HG02852 (cell line): Measurements from ENCODE around the gene SACM1L.

Source experiments
- ATAC-seq: cut with Tn5 transposase; IDR thresholded peaks from one replicate; pipeline ENCODE4 v1.9.1; 2021; ENCODE audit warnings: mild to moderate bottlenecking, moderate library complexity; ENCODE audit not compliant: unreplicated experiment

Gene SACM1L

DNA sequence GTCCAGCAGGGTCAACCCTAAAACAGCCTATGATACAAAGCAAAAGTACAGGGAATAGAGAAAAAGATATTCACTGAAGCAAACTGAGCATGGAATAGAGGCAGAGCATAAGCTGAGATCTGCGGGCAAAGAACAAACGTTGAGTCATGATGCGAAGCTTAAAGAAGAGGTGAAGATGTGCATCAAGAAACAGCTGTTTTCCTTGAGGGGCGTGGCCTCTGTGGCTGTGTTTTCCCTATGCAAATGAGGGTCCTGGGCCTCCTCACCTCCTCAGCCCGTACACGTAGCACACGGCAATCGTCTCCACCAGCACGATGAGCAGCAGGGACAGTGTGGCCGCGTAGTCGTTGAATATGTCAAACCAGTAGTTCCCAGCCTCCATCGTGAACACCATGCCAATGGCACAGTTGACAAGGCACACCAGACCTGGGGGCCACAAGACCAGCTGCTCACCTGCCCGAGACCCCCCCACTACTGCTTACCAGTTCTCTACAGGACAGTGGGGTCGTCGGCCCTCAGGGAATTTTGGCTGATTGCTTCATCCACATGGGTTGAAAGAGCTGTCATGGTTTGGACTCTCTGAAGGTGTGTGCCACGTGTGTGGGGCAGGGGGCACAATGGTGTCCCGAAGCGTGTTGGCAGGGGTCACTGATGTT lies 73.6 kb downstream of the SACM1L start:
- no peak for ATAC-seq

GRCh38 chr3:45763303-45763675 lies 74.1 kb downstream of the SACM1L start:
- ATAC-seq = no peak

DNA sequence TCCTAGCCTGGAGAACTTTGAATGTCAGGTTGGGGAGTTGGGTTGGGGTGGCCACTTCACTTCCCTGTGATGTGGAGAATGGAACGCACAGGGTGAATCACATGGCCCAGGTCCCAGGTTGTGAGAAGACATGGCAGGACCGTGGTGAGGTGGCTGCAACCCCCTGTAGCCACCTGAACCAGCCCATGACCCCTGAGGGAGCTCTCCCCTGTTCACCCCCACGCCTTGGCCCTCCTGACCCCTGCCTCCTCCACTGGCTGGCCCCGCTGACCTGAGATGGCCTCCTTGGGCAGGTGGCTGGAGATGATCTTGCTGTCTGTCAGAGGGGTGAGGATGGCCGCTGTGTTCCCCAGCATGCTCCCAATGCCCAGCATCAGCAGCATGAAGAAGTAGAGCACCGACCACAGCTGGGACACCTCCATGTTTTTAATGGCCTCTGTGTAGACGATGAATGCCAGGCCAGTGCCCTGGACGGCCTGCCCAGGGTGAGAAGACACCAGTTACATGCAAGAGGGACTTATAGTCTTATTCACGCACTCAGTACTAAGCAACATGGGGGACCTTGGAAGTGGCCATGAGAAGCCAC lies 76.2 kb downstream of the SACM1L start:
- no peak for ATAC-seq

DNA sequence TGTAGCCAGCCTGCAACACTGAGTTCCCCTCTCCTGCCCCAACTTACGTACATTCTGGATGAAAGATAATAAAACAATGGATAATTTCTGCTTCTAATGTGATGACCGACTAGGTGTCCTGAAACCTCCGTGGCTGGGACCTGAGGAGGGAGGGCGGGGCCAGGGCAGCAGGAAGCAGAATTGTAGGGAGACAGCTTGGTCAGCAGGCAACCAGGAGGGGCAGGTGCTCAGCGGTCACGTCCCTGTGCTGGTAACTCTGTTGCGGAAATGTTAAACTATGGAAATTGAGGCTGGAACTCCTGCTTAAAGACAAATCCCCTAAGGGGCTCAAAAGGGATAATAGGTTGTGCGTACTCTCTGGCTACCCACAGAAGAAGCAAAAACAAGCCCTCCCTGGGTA lies 76.8 kb downstream of the SACM1L start:
- no peak for ATAC-seq

- no peak for ATAC-seq
Observed at GRCh38 chr3:45771166-45771775, 82.1 kb downstream of the SACM1L start.

DNA sequence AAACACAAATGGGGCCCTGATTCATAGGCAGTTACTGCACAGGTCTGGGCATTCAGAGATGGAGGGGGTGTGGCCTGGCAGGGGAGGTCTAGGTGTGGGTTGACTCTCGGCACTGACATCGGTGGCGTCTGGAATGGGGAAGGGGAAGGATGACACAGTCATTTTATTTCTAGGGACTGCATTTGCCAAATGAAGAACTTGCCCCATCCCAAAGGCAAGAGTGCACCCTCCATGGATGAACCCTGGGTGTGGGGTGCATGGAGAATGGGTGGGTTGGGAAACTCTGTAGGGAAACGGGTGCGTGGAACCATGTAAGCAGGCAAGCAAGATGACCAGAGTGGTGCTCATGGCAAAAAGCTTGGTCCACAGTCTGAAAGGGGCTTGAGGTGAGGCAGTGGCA lies 82.6 kb downstream of the SACM1L start:
- ATAC-seq = no peak

DNA sequence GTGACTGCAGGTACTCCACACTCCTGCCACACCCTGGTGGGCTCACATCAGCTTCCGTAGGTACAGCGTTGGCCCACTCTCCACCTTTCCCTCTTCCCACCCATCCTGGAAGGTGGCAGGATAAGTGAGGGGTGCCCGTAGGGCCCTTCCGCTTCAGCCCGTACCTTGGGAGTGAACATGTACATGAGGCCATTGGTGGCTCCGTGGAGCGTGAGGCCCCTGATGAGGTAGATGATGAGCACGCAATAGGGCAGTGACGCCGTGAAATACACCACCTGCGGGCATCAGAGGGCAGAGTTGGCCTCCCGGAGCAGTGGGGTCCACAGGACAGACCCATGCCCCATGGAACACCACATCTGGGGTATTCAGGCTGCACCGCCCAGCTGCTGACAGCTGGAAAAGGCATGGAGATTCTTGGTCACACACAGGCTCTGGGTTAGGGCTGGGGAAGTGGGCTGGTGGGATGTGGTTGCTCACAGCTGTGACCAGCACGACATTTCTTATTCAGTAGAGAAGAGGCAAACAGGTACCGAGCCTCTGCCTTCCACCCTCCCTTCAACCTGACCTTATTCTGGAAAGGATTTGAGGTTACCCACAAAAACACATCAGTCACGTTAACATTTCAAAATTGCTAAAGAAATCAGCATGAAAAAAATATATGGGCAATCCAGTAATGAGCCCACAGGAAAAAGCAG lies 83.3 kb downstream of the SACM1L start:
- ATAC-seq = no peak

- no peak for ATAC-seq
Observed at GRCh38 chr3:45773072-45773471, 83.9 kb downstream of the SACM1L start.

- no peak for ATAC-seq
Observed at GRCh38 chr3:45773714-45774449, 84.7 kb downstream of the SACM1L start.

DNA sequence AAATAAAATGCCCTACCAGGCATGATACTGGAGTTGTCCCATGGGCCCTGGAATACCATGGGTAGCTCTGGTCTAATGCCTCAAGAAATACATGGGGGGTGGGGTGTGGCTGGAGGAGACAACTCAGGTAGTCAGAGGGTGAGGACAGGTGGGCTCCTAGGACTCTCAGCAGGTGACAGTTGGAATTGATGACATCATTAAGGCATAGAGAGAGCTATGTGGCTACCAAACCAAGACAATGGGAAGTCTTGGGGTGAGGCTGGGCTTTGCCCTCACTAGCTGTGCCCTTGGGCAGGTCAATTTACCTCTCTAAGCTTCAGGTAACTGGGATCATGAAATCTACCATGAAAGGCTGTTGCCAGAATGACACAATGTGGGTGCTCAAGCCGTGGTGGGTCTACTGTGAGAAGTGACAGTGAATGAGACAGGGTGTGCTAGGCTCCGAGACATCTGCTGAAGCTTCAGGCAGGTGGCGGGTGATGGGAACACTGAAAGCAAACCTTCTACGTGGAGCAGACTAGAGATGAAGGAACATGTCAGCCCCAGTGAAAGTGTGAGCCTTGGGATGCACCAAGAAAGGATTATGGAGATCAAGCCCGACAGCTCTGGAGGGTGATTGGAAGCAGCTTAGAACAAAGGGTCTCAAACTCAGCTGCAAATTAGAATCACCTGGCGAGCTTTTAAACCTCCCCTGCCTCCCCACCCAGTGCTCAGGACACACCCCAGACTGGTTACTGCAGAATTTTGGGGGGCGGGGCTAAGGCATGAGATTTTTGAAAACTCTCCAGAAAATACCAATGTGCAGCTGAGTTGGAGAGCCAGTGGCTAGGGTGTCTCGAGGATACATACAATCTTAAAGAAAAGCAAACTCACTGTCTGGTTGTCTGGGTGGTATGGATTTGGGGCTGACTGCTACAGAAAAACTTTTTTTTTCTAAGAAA lies 85.7 kb downstream of the SACM1L start:
- ATAC-seq = no peak

DNA sequence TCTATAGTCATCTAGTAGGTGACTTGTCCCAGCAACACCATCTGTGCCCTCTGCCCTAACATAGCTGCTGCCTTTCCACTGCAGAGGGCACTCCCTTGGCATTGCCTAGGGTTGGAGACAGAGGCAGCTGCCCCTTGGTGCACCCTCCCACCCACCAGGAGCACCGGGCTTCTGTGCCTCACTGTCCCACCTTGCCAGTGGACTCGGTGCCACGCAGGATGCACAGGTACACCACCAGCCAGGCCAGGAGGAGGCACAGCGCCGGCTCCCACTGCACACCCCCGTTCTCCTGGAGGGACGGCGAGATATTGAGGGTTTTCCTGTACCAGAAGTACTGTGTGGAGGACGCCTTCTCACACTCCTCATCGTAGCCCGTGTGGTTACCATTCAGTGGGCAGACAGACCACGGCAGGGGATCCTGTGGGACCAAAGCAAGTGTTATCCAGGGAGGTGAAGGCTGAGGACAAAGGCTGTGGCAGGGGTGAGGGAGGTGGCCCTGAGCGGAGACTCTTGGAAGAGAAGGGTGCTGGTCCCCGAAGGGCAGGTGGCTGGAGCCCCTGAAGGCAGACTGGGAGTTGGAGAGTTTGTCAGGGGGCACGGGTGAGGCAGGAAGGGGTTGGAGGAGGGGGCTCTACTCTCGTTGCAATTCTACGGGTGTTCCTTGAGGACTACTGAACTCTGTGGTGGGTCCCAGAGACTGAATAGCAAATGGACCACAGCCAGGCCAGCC lies 86.5 kb downstream of the SACM1L start:
- ATAC-seq = no peak

- no peak for ATAC-seq
Observed at GRCh38 chr3:45776301-45776595, 87.1 kb downstream of the SACM1L start.

DNA sequence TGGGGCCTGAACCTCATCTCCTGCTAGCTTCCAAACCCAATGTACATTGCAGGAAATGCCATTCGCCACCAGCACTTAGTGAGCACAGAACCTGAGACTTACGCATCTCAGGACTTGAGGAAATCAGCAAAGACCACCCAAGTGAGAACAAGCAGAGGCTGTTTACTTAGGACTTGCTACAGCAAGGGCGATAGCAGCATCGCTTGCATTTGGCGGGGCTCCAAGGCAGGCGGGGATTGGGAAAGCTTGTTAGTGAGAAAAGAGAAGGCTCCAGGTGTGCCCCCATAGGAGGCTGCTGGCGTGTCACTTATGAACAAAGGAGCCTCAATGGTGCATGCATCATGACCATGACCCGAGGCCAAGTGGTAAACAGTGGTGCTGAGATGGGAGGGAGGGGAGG lies 87.4 kb downstream of the SACM1L start:
- ATAC-seq = no peak

DNA sequence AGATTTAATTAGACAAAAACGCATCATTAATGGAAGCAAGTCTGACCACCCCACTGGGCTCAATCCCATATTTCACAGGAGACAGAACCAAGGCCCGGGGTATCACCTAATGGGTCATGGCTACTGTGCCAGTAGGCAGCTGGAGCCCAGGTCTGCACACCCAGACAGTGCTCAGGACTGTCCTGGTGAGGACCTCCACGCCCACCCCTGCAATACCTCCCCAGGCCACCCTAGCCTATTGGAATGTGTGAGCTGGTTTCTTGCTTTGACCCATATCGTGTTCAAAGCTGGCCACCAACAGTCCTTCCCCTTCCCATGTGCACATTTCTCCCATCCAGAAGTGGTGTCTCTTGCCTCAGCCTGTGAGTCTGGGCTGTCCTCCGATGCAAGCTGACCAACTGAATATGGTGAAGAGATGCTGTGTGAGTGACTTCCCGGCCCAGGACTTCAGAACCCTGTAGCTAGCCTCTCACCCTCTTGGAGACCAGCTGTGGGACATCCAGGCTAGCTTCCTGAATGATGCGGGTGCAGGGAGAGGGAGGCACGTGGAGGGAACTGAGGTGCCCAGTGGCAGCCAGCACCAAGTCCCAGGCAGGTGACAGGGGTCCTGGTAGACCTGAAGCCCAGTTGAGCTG lies 88.0 kb downstream of the SACM1L start:
- no peak for ATAC-seq

DNA sequence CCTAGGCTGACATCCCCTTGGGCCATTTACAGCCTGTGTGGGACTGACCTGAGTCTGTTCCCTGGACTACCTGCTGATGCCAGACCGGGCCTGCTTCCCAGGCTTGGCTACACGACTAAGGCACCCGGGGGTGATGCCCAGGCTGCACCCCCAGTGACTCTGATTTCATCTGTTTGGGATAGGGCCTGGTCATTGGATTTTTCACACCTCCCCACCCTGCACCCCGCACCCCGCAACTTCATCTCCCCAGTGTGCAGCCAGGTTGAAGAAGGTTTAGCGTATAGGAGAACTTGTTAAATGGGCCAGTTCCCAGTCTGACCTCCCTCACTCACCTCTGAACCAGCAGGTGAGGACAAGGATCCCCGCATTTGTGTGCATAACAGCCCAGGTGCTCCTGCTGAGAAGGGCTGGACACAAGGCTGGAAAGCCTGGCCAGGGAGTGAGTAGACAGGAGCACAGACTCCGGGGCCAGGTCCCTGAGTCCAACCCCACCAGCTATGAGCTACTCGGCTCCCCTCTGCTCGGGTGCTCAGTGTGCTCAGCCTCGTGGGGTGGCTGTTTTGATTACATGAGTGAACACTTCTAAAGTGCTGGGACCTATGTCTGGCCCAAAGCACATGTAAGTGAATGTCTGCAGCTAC lies 88.7 kb downstream of the SACM1L start:
- ATAC-seq = no peak

- no peak for ATAC-seq
Observed at GRCh38 chr3:45778761-45779201, 89.6 kb downstream of the SACM1L start.

DNA sequence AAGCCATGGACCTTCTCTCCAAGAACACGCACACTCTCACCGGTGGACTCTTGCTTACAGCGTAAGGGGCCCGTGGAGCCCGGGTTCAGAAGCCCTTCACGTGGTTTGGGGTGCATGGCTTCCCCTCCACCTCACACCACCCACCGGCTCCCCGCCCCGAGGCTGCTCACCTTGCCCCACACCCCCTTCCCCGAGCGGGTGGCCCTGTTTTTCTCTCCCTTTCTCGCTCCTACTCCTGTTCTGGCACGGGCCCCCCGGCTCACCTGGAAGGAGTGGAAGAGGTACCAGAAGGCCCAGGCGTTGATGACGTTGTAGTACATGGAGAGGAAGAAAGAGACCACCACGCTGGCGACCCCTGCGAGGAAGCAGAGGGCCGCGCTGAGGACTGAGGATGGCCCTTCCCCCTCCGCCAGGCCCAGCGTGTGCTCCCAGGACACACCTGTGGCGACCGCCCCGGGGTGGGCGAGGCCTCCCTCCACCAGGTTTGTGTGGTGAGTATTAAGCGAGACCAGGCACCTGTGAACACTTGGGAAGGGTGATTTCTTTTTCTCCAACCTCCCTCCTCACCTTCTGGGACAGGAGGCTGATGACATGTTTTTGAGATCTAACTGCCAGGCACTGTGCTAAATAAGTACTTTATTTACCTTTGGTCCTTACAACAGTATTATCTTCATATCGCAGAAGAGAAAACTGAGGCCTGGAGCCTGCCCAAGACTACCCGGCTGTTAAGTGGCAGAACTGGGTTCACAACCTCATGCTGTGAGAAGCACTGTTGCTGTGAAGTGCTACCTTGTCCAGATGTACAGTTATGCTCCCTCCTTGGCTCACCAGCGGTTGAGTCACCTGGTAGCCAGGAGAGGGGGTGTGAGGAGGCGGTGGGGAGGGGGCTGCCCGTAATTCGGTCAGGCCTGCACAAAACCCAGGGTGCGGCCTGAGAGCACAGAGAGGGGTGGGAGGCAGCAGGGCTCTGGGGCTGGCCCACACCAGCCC lies 90.8 kb downstream of the SACM1L start:
- no peak for ATAC-seq

- no peak for ATAC-seq
Observed at GRCh38 chr3:45781271-45781670, 92.1 kb downstream of the SACM1L start.
